ENCODE data around the gene TPCN2.

GRCh38 chr11:69094915-69095290, 46.2 kb downstream of the TPCN2 start:
- TF ChIP-seq POLR2AphosphoS5 (IDR thresholded peaks at IDR 0.05; ENCODE audit: low read depth, low read length) (no peak), SP1 (IDR thresholded peaks at IDR 0.05; ENCODE audit: low read depth) (no peak), MAX (IDR thresholded peaks at IDR 0.05) (no peak), CTCF (IDR thresholded peaks at IDR 0.05 in 2 of 3, conservative IDR thresholded peaks at IDR 0.05 in 1 of 3; ENCODE audit: borderline replicate concordance in 1 of 3, insufficient read depth in 1 of 3, low read depth in 2 of 3, low read length in 2 of 3) (no peak), ATF3 (IDR thresholded peaks at IDR 0.05) (no peak), RAD21 (IDR thresholded peaks at IDR 0.05; ENCODE audit: low read depth) (no peak), EZH2 (IDR thresholded peaks at IDR 0.05) (no peak), EZH2phosphoT487 (IDR thresholded peaks at IDR 0.05; ENCODE audit: borderline replicate concordance) (no peak), POLR2A (IDR thresholded peaks at IDR 0.05; ENCODE audit: borderline replicate concordance, extremely low read depth, insufficient read depth, insufficient read length) (no peak), JUND (IDR thresholded peaks at IDR 0.05) (no peak)
